HG03558 (cell line): ENCODE data around the gene CCSER2.
A peak's percentile ranks its signal among the peaks of the same experiment; 100 is the strongest.
"Not testable (repeated sequence)": the region's sequence is repeated elsewhere in the genome, so short reads cannot be mapped to it uniquely, and the experiment has no call there.

ENCODE experiments used
- ATAC-seq: cut with Tn5 transposase; IDR thresholded peaks from one replicate; pipeline ENCODE4 v1.9.1; 2021; ENCODE audit warnings: moderate number of reproducible peaks; ENCODE audit not compliant: unreplicated experiment; ENCODE audit errors: extremely low read depth

CCSER2 gene

DNA sequence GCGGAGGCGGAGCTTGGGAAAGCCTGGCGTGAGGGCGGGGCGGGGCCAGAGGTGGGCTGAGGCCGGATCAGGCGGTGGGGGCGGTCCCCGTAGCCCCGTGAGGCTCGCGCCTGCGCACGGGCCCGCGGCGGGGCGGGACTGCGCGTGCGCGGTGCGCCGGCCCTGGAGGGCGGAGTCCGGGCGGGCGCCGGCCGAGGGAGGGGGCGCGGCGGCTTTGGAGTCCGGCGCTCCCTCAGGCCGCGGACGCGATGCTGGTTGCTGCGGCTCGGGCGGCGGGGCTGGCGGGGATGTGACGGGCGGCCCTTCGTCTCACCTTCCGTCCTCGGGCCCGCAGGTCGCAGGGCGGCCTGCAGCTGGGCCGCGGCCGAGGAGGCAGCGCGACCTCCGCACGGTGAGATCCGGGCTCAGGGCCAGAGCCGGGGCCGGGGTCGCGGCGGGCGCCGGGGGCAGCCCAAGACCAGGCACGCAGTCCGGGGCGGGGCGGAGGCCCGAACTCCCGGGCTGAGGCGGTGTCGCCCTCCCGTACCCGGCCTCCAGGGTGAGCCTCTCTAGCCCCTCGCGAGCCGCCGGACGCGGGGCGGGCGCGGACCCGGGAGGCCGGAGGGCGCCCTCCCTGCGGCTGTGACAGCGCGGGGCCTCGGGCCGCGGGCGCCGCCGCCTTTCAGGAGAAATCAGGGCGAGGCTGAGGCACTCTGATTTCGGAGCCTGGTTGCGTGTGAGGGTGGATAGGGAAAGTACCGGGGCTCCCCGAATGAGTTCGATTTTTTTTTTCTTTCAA, at the start of gene CCSER2:
CCSER2 (plus strand) TSS at position 172 of the 778 bp plus-strand sequence. CDS start 42,464 bp downstream, outside the sequence.
- ATAC-seq = peak; percentile 28

GRCh38 chr10:84279876-84280475, 48.4 kb upstream of the CCSER2 start:
- ATAC-seq = not testable (repeated sequence)

DNA sequence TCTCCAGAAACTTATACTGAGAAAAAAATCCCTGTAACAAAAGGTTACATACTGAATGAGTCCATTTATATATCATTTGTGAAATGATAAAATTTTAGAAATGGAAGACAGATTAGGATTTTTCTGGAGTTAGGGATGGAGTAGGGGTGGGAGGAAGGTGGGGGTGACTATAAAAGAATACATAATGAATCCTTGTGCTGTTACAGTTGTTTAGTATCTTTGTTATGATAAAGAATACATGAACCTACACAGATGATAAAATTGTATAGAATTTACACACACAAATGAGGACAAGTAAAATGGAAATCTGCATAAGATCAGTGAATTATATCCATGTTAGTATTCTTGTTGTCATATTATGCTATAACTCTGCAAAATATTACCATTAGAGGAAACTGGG, 41.7 kb upstream of the CCSER2 start:
- no peak for ATAC-seq

- no peak for ATAC-seq
Measured at GRCh38 chr10:84288151-84288550, 40.2 kb upstream of the CCSER2 start.

DNA sequence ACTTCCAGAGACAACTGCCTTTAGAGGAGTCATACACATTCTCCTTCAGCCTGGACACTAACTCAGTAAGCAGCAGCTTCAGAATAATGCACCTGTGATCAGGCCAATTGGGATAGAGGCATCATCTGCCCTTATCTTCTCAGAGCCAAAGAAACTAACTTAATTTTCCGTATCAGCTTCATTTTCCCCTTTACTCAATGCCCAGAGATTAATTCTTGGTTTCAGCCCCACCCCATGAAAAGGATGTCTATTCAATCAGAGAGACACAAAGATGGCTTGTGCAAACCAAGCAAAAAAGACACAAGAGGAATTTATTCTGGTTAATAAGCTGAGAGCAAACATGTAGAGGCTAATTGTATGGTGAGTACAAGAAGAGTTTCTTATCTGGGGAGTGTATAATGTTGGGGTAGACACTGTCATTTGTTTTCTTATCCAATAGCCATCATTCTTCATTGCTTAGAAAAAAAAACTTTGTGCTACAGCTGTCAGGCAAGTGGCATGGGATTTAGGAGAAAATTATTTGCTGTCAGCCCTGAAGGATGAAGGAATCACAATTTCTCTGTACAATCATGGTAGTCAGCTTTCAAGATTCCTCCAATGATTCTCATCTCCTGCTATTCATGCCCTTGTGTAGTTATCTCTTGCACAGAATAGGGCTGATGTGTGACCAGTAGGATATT, 38.7 kb upstream of the CCSER2 start:
- no peak for ATAC-seq

GRCh38 chr10:84290235-84290634, 38.2 kb upstream of the CCSER2 start:
- ATAC-seq = no peak

DNA sequence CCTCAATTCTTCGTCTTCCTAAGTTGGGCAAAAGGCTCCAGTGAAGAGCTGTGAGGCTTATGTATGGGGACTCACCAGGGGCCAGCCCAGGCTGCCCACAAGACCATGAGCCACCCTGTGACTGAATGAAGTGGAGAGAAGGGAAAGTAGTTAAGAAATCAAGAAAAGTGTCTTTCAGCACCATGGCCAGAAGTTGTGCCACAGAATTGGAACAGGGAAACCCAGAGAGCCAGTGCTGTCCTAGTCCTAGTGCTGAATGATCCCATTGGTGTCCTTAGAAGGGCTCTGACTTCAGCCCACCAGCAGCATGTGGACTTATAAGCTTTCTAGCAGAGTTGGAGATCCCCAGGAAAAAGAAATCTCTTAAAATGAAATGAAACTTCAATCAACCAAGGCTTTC, 37.0 kb upstream of the CCSER2 start:
- ATAC-seq = no peak

DNA sequence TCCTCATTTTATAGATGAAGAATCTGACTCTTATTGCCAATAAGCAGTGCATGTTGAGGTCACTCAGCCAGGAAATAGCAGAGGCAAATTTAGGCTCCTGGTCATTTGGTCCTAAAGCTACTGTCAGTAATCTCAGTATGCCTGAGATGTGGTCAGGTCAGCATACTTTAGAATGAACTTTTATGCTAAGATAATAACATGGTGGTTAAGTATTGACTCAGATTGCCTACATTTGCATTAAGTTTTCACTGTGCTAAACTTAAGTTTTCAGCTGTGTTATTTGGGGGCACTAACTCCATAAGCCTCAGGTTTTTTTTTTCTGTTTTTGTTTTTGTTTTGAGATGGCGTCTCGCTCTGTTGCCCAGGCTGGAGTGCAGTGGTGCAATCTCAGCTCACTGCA, 35.9 kb upstream of the CCSER2 start:
- ATAC-seq = no peak

DNA sequence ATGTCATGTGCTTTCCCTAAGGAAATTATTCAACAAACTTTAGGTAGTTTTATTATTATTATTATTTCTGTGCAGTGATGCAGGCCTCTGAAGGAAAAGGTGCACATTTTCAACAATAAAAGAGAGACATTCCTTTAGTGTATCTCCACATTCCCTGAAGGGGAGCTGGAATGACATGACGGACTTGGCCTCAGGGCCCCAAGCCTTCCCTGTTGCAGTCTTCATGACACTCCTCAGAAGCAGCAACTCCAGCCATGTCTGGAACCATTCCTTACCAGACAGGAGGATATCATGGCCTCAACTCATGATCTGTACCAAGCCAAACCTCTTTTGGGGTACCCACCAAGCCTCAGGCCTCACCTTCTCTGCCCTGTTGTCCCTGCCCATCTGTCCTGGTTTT, 35.2 kb upstream of the CCSER2 start:
- ATAC-seq = no peak

DNA sequence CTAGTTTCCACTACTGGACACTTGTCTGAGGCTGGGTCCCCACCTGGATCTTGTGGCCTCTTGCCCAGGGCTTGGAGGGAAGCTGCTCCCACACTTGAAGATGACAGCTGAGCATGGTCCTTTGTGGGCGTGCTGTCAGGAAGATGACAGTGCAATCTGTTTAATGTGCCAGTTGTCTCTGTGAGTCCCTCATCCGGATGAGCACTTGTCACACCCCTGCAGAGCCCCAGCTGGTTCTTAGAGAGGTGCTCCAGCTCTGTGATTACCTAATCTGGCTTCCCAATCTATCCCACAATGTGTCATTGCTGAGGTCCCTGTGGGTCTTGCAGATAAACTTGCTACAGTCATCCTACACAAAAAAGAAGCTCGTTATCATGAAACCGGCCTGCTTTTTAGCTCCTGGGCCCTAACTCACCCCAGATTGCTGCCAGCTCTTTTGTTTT, 34.8 kb upstream of the CCSER2 start:
- ATAC-seq = no peak

DNA sequence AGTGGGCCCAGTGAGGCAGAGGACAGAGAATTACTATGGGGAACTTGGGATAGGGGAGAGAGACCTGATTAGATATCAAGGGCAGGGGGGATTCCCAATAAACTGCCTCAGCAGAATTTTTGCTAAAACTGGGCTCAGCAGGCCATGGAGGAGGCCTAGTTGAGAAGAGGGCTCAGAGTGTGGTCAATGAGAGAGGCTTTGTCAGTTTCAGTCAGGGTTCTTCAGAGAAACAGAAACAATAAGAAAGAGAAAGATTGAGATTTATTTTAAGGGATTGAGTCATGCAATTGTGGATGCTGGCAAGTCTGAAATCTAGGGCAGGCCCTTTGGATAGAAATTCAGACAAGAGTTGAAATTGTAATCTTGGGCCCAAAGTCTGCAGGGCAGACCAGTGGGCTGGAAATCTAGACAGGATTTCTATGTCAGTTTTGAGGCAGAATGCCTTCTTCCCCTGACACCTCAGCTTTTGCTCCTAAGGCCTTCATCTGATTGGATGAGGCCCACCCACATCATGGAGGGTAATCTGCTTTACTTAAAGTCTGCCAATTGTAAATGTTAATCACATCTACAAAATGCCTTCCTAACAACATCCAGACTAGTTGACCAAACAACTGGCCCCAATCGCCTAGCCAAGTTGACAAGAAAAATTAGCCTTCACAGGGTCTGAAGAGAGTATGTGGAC, 33.5 kb upstream of the CCSER2 start:
- no peak for ATAC-seq

DNA sequence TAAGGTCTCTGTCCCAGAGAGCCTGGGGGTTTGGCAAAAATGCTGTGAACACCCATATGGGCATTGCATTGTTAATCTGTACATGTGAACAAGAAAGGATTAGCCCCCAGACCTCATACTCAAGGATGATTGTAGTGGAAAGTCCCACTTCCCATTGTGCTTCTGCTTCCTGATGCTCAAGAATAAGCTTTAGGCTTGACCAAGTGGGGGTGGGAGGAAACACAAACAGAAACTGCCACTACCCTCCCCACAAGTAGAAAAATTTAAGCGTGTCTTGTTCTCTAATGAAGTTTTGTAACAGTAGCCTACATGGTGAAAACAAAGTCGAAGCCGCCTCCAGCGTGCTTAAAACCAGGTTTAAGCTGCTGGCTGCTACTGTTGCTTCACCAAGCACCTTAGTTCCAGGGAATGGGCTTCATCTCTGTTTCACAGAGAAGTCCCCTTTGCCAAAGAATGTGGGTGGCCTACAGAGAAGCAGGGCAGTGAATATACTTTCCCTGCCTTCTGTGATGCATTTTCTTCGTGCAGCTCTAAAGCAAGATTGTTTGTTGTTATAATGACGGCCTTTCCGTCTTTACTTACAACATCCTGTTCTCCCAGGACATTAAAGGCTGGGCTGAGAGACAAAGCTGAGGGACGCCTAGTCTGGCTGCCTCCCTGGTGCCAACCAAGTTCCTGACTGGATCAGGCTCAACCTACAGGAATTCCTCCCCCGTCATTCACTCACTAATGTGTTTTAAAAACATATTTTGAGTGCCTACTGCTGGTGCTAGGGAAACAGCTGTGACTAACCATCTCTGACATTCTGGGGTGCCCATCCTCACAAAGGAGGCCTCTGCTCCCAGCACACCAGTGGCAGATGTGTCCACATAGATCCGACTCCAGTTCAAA, 32.1 kb upstream of the CCSER2 start:
- no peak for ATAC-seq

DNA sequence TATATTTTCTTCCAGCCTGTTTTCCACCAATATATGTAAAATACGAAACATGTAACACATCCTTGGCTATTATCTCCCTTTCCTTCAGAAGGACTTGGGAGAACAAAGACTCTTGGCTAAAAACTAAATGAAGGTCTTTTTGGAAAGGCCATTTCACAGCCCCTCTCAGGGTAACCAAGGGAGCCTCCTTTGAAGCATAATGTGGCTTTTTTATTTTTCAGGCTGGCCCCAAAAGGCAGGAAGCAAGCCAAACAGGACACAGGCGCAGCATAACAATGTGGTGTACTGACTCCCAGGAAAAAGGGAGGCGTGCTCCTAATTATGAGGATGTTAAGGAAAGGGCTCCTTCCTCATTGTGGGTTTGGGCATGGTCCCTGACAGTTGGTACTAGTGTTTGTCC, 30.3 kb upstream of the CCSER2 start:
- no peak for ATAC-seq

- no peak for ATAC-seq
Measured at GRCh38 chr10:84302223-84302622, 26.2 kb upstream of the CCSER2 start.

DNA sequence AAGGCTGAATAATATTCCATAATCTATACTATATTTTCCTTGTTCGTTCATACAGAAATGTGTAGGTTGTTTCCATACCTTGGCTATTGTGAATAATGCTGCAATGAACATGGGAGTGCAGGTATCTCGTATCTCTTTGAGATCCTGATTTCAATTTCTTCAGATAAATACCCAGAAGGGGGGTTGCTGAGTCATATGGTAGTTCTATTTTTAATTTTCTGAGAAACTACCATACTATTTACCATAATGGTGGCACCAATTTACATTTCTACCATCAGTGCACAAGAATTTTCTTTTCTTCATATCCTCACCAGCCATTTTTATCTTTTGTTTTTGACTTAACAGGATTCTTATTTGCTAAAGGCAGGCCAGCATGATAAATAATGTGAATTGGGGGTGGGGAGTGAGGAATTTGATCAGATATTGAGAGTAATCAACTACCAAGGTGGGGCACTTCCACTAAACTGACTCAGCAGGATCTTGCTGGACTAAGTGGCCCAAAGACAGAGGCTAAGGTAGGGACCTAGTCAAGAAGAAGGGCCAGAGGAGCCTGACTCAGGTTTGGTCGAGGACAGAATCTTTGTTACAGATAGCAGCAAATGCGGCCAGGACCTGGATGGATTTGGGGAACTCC, 21.5 kb upstream of the CCSER2 start:
- ATAC-seq = no peak

DNA sequence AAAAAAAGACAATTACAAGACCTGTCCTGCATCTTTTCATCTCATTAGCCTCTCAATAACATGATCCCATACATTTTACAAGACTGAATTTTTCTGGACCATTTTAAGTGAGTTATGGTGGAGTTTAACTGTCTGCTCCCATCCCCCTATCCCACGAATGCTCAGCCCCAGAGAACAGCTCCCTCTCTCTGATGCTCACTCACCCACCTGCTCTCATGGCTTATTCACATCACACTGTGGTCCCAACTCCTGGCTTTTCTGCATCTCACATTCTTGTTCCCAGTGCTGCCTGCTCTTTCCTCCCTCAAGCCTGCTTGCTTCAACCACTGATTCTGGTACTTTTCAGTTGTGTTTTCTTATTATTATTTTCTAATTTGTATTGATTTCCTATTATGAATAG, 20.4 kb upstream of the CCSER2 start:
- ATAC-seq = no peak

DNA sequence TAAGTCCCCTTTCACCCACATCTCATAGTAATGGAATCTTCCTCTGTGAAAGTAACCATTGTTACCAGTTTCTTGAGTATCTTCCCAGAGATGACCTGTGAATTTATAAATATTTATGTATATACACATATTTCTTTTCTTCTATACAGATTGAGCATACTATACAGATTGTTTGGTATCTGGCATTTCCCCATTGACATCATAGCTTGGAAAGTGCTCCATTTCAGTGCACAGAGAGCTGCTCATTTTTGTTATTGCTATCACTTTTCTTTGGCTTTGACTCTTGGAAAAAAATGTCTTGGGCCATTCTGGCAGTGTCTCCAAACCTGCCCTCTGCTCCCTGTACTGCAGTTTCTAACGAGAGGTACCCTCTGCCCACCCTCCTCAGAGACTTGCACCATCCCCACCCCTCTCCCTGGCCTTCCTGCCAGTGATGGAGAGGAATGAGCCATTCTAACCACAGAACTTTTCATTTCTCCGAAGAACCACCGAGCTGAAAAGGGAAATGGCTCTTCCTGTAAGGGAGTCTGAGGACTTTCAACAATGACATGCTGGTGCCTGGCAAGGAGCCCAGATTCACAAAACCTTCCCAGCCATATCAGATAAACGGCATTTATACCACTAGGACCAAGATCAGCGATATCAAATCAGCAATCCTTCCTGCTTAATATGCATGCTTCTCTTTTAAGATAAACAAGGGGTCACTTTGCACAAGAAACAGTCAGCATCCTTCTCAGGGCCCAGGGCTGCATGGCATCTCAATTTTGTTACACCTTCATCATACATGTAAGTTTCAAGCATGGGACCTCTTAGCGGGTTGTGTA, 19.7 kb upstream of the CCSER2 start:
- ATAC-seq = no peak

- ATAC-seq = no peak
Measured at GRCh38 chr10:84310470-84310869, 17.9 kb upstream of the CCSER2 start.

DNA sequence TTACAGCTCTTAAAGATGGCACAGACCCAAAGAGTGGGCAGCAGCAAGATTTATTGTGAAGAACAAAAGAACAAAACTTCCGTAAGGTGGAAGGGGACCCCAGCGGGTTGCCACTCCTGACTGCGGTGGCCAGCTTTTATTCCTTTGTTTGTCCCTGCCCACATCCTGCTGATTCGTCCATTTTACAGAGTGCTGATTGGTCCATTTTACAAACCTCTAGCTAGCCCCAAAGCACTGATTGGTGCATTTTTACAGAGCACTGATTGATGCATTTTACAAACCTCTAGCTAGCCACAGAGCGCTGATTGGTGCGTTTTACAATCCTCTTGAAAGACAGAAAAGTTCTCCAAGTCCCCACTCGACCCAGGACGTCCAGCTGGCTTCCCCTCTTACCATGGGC, 16.8 kb upstream of the CCSER2 start:
- ATAC-seq = no peak
